Ecto neural progenitor cell (in vitro differentiated cells): ENCODE measurements around the gene SLC22A4.

Experiments used
- DNase-seq: peaks from one replicate; pipeline ENCODE4 v3.0.0-alpha.2; 2018; ENCODE audit warnings: low spot score

SLC22A4 gene

DNA sequence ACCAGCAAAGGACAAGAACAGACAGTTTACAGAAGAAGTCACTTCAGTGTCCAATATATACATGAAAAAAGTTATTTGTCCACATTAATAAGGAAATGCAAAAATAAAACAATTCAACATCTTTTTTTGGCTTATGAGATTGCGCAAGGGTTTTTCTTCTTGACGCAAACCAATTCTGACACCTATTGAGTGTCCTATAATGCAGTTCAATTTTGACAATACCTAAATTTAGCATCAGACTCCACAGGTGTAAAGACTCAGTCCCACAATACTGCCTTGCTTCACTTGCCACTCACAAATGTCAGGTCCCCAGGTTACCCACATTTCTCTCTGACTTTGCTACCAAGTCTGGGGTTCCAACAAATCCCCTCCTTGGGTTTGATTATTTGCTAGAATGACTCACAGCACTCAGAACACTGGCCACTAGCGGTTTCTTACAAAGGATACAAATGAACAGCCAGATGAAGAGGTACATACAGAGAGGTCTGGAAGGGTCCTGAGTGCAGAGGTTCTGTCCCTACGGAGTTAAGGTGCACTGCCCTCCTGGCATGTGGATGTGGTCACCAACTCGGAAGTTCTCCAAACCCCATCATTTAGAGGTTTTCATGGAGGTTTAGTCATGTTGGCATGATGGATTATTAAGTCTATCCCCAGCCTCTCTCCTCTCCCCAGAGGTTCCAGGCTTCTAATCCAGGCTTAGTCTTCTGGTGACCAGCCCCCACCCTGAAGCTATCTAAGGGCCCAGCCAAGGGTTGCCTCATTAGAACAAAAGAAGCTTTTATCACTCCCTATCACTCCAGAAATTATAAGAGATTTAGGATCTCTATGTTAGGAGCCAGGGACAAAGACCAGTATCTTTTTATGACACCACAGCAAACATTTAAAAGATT, 48.3 kb downstream of the SLC22A4 start:
- DNase-seq = no peak

DNA sequence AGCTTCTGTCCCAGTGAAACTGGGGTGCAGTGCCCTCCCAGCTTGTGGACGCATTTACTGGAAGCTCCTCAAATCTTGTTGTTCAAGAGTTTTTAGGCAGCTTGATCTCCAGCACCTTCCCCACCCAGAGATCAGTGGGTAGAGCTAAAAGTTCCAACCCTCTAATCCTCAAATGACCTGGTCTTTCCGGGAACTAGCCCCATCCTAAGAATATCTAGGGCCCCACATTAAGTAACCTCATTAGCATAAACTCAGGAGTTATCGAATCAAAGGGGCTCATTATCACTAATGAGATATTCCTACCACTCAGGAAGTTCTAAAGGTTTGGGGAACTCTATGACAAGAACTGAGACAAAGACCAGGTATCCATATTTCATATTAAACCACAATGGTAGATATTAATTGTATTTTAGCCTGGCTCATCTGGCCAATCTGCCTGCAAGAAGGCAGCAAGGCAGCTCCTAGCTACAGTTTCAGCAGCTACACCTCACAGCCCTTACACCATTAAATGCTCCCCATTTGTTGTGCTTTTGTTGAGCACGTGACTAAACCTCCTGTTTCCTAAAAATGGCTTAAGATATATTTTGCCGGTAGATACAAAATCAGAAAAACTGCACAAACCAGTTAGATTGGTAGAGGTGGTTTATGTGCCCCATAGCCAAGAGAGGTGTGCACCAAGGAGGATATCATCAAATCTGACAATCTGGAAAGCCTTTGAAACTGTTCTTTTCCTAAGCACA, 50.8 kb downstream of the SLC22A4 start:
- no peak for DNase-seq

DNA sequence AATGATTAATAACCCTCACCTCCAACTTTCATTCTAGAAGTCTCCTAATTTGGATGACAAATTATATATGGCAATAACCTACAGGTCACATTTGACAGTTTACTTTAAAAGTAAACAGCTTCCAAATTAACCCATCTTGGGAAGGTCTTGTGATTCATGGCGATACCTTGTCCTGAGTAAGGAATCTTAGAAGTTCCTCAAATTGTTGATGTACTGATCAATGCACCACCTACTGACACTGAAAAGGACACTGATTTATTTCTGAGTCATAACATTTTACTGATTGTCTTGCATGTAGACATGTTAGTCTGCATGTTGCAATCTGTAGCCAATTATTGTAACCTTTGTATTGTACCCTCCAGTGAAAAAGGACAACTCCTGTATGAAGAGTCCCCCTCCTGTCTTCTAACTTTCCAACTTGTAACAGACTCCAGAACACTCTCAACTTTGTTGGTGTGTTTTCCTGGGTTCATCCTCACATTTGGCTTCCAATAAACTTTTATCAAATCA, 59.3 kb downstream of the SLC22A4 start:
- DNase-seq = no peak

DNA sequence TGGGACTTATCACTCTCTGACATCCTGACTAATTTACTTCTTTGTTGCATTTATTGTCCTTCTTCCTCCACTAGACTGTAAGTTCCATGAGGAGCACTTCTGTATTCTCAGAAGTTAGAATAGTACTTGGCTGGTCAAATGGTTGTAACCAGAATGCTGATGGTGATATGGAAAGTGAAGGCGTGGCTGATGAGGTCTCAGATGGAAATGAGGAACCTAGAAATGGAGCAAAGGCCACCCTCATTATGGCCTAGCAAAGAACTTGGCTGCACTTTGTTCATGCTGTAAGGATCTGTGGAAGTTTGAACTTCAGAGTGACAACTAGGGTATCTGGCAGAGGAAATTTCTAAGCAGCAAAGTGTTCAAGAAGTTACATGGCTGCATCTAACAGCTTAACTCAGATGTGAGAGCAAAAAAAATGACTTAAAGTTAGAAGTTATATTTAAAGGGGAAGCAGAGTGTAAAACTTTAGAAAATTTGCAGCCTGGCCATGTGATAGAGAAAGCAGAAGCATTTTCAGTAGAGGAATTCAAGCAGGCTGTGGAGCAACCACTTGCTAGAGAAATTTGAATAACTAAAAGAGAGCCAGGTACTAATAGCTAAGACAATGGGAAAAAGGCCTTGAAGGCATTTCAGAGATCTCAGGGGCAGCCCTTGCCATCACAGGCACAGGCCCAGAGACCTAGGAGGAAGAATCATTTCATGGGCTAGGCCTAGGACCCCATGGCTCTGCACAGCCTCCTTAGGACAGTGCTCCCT, 60.4 kb downstream of the SLC22A4 start:
- no peak for DNase-seq

DNA sequence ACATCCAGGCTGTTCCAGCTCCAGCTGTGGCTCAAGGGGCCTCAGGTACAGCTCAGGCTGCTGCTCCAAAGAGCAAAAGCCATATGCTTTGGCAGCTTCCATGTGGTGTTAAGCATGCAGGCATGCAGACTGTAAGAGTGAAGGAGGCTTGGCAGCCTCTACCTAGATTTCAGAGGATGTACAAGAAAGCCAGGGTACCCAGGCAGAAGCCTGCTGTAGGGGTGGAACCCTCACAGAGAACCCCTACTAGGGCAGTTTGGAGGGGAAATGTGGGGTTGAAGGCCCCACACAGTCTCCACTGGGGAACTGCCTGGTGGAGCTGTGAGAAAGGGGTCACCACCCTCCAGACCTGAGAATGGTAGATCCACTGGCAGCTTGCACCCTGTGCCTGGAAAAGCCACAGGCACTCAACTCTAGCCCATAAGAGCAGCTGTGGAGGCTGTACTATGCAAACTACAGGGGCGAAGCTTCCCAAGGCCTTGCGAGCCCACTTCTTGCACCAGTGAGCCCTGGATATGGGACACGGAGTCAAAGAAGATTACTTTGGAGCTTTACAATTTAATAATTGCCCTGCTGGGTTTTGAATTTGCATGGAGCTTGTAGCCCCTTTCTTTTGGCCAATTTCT, 61.1 kb downstream of the SLC22A4 start:
- no peak for DNase-seq

DNA sequence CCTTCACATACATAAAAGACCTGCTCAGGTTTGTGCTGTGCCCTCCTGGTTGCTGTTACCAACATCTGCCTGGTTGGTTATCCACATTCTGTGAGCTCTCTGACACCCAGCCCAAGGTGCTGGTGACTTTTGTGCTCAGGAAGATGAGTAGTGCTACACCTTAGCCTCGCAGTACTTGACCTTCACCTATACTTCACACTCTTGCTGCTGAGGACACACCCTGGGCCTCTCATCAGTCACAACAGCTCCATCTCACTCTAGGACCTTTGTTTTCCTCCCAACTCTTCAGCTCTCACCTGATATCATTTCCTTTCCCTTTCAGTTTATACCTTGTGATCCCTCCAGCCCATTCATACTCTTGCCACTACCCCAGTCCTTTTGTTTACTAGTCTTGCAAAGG, 64.6 kb downstream of the SLC22A4 start:
- DNase-seq = no peak

DNA sequence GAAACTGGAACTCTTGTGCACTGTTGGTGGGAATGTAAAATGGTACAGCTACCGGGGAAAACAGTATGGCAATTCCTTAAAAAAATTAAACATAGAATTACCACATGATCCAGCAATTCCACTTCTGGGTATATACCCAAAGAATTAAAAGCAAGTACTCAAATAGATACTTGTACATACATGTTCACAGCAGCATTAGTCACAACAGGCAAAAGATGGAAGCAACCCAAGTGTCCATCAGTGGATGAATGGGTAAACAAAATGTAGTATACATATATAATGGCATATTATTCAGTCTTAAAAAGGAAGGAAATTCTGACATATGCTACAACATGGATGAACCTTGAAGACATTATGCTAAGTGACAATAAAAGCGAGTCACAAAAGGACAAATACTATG, 67.9 kb downstream of the SLC22A4 start:
- DNase-seq = no peak

DNA sequence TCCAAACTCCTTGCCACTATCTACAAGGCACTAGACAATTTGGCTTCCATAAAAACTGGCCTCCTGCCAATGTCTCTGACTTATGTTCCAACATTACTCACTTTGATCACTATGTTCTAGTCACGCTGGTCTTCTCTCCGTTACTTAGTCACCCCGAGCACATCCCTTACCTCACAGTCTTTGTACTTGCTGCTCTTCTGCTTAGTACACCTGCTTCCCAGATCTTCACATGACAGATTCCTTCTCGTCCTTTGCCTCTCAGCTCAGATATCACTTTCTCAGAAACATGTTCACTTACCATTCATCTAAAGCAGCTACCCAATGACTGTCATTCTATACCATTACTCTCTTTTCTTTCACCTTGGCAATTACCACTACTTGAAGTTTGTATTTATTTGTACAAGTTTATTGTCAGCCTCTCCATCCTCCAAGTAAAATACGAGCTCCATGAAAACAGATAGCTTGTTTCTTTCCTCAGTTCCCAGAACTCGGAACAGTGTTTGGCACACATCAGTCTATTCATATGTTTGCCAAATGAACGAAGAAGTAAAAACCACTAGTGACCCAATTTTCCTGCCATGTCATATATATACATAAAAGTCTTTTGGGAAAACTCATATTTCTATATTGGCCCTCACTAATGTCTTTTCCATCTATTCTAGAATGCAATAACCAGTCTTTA, 69.4 kb downstream of the SLC22A4 start:
- no peak for DNase-seq

DNA sequence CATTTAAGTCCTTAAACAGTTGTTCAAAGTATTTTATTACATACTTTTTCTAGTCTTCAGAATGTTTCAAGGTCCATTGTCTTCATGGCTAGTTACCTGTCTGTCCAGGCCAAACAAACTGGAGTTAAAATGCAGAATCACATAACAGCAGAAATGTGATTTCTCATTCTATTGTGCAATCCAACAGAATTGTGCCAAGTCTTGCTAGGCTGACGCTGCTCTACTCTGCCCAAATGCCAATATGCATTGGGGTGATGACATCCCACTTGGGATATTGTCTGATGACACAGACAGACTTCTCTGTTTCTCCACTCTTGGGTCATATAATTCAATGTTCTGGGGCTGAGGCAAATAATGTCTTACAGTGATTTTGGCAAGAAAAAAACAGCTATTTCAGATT, 70.1 kb downstream of the SLC22A4 start:
- no peak for DNase-seq

DNA sequence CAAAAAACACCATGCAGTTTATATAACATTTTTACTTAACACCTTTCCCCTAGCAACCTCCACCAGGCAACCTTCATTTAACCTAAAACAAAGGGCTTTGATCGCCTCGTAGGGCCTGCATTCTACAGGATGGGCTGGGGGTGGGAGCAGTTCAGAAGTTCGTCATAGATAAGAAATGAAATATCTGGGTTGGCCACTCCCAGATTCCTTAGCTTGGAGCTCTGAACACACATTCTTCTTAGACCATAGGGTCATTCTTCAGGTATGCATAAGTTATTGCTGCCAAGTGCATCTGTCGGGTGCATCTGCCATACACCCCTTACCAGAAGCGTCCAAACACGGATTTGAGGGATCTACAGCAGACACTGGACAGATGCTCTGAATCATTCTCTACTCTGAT, 71.0 kb downstream of the SLC22A4 start:
- DNase-seq = no peak

DNA sequence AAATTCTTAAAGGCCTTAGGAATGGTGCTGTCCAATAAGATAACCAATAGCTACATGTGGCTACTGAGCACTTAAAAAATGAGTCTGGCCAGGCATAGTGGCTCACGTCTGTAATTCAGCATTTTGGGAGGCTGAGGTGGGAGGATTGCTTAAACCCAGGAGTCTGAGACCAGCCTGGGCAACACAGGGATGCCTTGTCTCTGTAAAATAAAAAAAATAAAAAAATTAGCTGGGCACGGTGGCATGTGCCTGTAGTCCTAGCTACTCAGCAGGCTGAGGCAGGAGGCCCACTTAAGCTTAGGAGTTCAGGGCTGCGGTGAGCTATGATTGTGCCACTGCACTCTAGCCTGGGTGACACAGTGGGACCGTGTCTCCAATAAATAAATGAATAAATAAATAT, 74.0 kb downstream of the SLC22A4 start:
- no peak for DNase-seq

DNA sequence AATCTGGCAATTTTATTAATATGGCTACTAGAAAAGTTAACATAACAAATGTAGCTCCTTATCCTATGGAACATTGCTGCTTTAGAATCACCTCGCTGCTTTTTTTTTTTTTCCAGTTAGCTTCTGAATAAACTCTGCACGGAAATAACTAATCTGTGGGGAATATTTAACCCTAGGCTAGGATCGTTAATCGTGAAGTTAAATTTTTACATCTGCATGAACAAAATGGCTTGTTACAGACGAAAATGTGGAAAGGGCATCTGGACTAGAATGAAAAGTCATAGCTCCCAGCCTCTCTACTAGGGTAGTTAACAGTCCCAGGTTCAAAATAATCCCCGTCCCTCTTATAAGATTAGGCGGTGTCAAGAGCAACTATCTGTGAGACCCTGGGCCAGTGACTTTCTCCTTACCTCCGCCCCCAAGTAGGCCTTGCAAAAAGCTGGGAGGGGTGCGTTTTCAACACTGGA, 74.8 kb downstream of the SLC22A4 start:
- DNase-seq = no peak

DNA sequence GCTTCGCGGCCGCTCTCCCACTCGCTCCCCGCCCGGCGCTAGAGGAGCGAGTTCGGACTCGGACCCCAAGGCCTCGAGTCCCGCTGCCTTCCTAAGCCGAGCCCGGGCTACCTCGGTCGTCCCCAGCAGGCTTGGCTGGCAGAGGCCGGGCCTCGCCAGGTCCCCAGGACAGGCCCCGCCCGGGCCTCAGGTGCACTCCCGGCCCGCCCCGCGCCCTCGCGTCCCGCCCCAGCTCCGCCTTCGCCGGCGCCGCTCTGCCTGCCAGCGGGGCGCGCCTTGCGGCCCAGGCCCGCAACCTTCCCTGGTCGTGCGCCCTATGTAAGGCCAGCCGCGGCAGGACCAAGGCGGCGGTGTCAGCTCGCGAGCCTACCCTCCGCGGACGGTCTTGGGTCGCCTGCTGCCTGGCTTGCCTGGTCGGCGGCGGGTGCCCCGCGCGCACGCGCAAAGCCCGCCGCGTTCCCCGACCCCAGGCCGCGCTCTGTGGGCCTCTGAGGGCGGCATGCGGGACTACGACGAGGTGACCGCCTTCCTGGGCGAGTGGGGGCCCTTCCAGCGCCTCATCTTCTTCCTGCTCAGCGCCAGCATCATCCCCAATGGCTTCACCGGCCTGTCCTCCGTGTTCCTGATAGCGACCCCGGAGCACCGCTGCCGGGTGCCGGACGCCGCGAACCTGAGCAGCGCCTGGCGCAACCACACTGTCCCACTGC, 75.4 kb downstream of the SLC22A4 start, which contains the start of gene SLC22A5:
Gene SLC22A5, plus strand, starts transcription at position 237 of the 707 bp plus-strand sequence. Its CDS starts 263 bp downstream, at position 500.
- DNase-seq = peak; percentile 85

DNA sequence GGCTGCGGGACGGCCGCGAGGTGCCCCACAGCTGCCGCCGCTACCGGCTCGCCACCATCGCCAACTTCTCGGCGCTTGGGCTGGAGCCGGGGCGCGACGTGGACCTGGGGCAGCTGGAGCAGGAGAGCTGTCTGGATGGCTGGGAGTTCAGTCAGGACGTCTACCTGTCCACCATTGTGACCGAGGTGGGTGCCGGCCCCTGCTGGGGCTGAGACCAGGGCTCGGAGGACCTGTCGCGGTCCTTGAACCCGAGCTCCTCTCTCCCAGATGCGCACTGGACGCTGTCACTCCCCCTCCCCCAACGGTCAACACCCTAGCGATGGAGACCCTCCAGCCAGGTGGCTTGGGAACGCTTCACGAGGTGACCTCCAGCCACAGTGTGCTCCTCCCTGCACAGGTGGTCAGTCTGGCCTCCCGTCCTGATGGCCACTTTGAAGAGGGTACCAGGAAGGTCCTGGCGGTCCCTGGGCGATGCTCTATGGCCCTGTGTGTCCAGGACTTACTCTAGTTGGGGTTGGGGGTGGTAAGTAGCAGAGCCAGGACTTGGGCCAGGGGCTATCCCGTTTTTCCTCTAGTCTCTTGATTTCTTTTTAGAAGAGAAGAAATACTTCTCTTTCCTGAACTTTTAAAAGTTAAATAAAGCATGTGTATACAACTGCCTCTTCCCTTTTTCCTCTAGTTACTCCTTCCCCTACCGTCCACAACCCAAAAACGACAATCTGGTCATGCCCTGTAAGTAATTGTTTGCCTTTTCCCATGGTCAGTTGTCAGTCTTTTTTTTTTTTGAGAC, 76.2 kb downstream of the SLC22A4 start:
- peak; percentile 54 for DNase-seq

DNA sequence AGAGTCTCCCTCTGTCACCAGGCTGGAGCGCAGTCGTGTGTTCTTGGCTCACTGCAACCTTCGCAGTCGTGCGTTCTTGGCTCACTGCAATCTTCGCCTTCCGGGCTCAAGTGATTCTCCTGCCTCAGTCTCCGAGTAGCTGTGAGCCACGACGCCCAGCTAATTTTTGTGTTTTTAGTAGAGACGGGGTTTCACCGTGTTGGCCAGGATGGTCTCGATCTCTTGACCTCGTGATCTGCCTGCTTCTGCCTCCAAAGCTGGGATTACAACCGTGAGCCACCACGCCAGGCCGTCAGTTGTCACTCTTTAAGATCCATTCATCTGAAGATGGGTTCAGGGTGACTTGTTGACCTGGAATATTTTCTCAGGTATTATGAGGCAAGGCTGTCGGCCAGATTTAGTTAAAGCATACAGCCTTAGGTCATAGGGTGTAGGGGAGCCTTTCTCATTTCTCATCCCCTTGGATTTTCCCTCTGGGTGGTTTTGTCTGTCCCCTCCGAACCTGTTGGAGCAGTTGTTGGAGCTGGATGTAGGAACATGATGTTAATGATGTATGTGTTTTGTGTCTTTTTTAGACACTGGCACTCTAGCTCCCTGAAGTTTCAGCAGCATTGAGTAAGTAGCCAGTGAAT, 76.9 kb downstream of the SLC22A4 start:
- no peak for DNase-seq

DNA sequence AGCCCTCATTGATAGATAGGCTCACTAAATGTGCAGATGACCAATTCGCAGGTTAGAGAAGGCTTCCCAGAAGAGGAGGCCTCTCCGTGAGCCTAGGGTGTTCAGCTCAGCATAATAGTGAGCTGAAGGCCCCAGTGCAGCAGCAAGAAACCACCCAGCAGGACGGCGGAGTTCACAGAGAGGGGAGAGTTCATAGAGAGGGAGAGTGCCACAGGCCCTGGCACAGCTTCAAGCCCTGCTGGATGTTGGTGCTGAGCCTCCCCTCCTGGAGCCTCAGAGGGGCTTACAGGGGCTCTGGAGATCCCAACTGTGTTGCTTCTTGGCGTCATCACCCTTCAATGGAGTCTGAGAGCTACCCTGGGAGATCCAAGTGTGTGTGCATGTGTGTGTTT, 77.4 kb downstream of the SLC22A4 start:
- no peak for DNase-seq

DNA sequence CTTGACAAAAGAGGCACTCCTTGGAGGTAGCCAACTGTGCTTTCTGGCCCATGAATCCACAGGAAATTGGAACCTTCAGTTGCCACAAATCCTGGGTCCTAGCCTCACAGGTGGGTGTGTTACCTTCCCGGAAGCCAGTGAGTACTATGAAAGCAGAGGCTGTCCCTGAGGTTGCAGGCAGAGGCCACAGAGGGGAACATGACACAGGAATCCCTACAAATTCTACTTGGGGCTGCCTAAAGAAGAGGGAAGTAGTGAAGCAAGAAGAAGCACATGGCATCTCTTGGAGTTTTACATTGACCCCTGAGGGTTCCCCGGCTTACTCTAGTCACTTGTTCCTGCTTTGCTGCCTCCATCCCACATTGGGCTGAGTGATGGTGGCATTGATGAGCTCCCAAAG, 77.9 kb downstream of the SLC22A4 start:
- no peak for DNase-seq

DNA sequence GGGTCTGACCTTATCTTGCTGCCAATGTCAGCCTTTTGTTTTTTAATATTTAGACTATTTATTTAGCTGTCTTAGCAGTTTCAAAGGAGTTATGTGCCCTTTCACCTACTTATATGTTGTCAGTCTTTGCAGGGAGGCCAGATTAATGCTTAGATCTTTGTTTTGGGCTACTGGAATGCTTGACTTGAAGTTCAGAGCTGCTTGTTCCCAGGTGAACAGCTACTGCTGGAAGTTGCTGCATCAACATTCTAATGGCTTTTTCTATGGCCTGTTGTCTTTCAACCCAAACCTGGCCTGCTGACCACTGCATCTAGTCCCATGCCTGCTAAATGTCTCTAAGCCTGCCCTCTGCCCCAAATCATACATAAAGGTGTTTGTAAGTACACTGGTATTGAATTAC, 78.3 kb downstream of the SLC22A4 start:
- no peak for DNase-seq

DNA sequence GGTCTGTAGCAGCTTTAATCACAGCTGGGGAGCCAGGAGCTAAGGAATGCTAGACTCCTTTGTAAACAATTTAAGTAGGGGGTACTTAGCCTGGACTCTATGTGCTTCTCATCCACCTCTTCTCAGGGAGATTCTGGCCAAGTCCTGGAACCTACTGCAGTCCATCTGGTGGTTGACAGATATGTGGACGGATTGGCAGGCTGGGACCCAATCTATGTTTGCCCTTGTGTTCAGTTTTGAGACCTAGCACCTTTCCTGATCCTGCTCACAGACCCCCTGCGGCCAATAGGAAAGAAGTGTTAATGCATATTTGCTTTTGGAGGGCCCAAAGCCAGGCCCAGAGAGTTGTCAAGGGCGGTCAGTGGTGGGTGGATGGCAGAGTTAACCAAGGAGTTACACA, 81.8 kb downstream of the SLC22A4 start:
- DNase-seq = no peak
